ENCODE data around the gene CCDC30. TPM values are rescaled to one million over a fixed set of nuclear protein-coding genes. Genes with fewer than 3 reads are reported as not detected.

The CCDC30 gene
- total RNA-seq, 1 experiment from 2014 or later, result 0.13 TPM

DNA sequence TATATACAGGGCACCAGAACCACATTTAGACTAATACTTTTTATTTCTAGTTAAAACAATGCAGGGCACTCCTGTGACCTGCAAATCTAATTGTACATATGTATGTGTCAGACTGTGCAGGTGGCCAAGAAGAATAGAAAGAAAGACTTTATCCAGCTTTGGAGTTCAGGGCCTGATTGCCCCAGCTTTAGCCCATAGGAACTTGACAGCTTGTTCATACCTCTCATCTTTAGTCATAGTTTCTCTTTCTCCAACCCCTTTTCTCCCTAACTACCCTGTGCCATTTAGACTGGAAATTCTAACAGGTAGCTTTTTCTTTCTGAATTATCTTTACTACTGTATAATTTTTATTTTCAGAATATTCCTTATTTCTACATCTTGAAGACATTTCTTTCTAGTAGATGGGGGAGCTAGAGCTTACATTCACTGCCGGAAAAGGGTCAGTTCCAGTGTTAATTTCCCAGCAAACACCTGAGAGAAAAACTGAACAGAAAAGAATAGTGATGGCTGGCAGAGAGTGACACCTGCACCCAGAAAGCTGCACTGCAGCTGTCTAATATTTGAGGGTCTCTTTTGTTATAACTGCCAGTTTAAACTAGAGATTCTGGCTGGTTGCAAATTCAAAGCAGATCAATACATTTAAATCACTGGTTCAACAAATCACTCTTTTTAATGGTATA is 227.5 kb downstream of the CCDC30 start:
- DNase-seq (ENCODE audit: low read depth), result peak; percentile 4

DNA sequence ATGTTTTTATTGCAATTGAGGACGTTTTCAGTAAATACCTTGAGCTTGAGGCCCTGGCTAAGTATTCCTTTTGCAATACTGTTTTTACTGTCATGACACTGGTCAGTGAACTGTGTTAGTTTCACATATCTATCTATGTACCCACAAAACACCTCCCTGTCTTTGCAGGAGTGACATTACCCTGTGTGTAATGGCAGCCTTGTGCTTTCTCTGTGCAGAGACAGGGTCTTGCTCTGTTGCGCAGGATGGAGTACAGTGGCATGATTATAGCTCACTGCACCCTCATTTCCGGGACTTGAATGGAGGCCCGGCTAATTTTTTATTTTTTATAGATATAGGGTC is 228.0 kb downstream of the CCDC30 start:
- DNase-seq (ENCODE audit: low read depth), result no peak

GRCh38 chr1:42692461-42692860 is 229.4 kb downstream of the CCDC30 start:
- no peak for DNase-seq (ENCODE audit: low read depth)

DNA sequence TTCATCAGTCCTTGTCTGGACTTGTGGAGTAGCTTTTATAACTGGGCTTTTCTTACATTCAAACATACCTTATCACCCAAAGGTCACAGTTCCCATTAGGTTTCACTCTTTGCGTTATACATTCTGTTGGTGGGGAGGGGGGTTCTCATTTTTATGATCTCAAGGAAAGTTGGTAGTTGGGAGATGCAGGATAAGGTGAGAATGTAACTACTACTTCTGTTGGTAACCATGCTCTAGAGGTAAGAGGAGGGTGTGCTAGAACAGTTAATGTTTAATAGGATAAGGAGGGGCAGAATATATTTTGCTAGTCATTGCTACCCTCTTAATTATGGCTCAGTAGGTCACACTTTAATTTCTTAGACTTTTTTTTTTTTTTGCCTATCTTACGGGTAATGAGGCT is 229.8 kb downstream of the CCDC30 start:
- DNase-seq (ENCODE audit: low read depth), result no peak

GRCh38 chr1:42698081-42698813 is 235.2 kb downstream of the CCDC30 start:
- no peak for DNase-seq (ENCODE audit: low read depth)

DNA sequence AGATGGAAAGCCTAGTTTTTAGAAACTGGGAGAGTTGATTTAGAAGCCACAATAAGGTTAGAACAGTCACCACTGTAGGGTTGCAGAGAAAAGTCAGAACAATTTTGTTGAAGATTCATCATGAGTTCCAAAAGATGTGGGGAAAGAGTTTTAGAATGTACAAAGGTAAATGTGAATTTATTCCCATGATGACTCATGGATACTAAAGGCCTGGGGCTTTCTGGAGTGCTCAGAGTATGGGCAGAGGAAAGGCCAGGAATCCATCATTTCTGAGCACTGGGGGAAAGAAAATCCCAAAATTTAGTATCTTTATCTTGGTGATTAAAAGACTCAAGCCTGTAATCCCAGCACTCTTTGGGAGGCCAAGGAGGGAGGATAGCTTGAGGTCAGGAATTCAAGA is 236.9 kb downstream of the CCDC30 start:
- no peak for DNase-seq (ENCODE audit: low read depth)

DNA sequence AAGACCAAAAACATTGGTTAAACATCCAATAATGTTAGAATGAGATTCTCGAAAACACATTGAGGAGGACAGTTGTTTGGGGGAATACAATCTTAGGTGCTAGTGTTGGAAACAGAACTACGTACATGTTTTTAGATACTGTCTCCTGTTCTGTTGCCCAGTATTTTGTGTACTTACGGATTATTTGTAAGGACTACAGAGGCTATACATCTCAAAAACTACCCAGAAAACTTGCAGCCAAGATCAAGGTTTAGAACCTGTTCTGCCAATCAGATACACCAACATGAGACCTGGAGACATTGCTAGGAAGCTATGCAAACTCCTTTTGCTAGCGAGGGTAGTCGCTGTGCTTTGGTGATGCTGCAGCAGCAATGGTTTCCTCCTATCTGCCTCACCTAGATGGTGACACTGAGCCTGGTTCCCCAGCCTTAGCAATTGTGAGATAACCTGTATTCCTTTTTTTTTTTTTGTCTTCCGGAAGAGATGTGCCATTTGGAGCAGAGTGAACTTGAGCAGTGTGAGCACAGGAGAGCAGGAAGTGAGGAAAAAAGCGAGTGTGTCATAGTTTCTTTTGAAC is 240.9 kb downstream of the CCDC30 start:
- DNase-seq (ENCODE audit: low read depth), result no peak

Small RNA genes within 50 kb of the gene (small RNA-seq; reads per million reads assigned to genes)
- gene RNU6-536P (not detected), gene TMSB4XP1 (not detected)

Other genes starting within 250 kb of the CCDC30 start
- gene FOXJ3, start 128.1 kb upstream of the CCDC30 start, total RNA-seq (2014; rRNA removed; shearing (Covaris generic)), result 22.7 and 30.6 TPM in 2 replicates
- gene RIMKLA, start 82.5 kb upstream of the CCDC30 start, total RNA-seq (2014; rRNA removed; shearing (Covaris generic)), result 0.33 and 0.61 TPM in 2 replicates
- 0.13 TPM in 1 of 2 replicates, not detected in the other for gene ZMYND12, start 7.3 kb upstream of the CCDC30 start, total RNA-seq (2014; rRNA removed; shearing (Covaris generic))
- 29.8 and 37.5 TPM in 2 replicates for gene PPCS, start 6.7 kb upstream of the CCDC30 start, total RNA-seq (2014; rRNA removed; shearing (Covaris generic))
- gene PPIH, start 195.1 kb downstream of the CCDC30 start, total RNA-seq (2014; rRNA removed; shearing (Covaris generic)), result 107 and 124 TPM in 2 replicates
- 1,248 and 1,380 TPM in 2 replicates for gene YBX1, start 219.1 kb downstream of the CCDC30 start, total RNA-seq (2014; rRNA removed; shearing (Covaris generic))

All from HT1080 (cell line).